ENCODE results near the gene KIF7.
"Not testable (repeated sequence)": the region's sequence is repeated elsewhere in the genome, so short reads cannot be mapped to it uniquely, and the experiment has no call there.

Gene KIF7

DNA sequence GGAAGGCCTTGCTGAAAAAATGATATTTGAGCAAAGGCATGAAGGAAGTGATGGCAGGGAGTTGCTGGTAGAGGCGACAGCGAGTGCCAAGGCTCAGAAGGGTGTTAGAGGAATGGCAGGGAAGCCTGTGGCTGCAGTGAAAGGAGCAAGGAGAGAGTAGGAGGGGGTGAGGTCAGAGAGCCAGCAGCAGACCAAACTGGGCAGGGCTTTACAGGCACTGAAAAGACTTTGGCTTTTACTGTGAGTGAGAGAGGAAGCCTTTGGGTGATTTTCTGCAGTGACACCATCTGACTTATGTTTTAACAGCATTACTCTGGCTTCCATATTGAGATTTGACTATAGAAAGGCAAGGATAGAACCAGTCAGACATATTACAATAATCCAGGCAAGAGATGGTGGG lies 68.6 kb downstream of the KIF7 start:
- Histone ChIP-seq H3K9me3 (ENCODE audit: insufficient read depth, low read length) (no peaks in the 10 kb centered on the region), H4K20me1 (ENCODE audit: insufficient read depth, low read length) (peaks cover 8% of the 10 kb centered on the region), H3K9ac (ENCODE audit: low read length) (no peak overlapping the region), H3K4me2 (ENCODE audit: low read length) (no peak overlapping the region), H3K36me3 (replicated peaks; ENCODE audit: low read depth, low read length) (peaks cover 79% of the 10 kb centered on the region), H3K79me2 (ENCODE audit: low read length) (peaks cover 71% of the 10 kb centered on the region), H2AFZ (ENCODE audit: low read depth, low read length) (no peak overlapping the region), H3K27me3 (ENCODE audit: low read depth, low read length) (no peaks in the 10 kb centered on the region), H3K27ac (ENCODE audit: low read length) (no peak overlapping the region), H3K4me3 (ENCODE audit: low read length) (no peak overlapping the region), H3K4me1 (ENCODE audit: low read length) (no peaks in the 10 kb centered on the region)
- TF ChIP-seq, protein P1, sequence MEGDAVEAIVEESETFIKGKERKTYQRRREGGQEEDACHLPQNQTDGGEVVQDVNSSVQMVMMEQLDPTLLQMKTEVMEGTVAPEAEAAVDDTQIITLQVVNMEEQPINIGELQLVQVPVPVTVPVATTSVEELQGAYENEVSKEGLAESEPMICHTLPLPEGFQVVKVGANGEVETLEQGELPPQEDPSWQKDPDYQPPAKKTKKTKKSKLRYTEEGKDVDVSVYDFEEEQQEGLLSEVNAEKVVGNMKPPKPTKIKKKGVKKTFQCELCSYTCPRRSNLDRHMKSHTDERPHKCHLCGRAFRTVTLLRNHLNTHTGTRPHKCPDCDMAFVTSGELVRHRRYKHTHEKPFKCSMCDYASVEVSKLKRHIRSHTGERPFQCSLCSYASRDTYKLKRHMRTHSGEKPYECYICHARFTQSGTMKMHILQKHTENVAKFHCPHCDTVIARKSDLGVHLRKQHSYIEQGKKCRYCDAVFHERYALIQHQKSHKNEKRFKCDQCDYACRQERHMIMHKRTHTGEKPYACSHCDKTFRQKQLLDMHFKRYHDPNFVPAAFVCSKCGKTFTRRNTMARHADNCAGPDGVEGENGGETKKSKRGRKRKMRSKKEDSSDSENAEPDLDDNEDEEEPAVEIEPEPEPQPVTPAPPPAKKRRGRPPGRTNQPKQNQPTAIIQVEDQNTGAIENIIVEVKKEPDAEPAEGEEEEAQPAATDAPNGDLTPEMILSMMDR (IDR thresholded peaks at IDR 0.05; ENCODE audit: low read depth, low read length), result no peak
- no peak for TF ChIP-seq EZH2phosphoT487 (IDR thresholded peaks at IDR 0.05; ENCODE audit: low read depth)

DNA sequence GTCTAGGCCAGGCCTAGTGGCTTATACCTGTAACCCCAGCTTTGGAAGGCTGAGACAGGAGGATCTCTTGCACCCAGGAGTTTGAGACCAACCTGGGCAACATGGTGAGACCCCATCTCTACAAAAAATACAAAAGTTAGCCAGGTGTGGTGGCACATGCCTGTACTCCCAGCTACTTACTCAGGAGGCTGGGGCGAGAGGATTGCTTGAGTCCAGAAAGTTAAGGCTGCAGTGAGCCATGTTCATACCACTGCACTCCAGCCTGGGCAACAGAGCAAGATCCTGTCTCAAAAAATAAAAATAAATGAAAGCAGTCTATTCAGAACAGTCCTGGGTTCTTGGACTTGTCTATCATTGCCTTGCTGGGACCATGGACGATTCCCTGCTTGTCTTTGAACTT lies 74.5 kb downstream of the KIF7 start:
- not testable (repeated sequence) for H2AFZ ChIP-seq (ENCODE audit: low read depth, low read length); H3K9me3 ChIP-seq (ENCODE audit: insufficient read depth, low read length); H3K27ac ChIP-seq (ENCODE audit: low read length); H3K27me3 ChIP-seq (ENCODE audit: low read depth, low read length); H3K4me3 ChIP-seq (ENCODE audit: low read length); H3K9ac ChIP-seq (ENCODE audit: low read length); H3K4me2 ChIP-seq (ENCODE audit: low read length)
- H3K4me1 ChIP-seq (ENCODE audit: low read length), result peaks cover 18% of the 10 kb centered on the region
- peaks cover 66% of the 10 kb centered on the region for H3K36me3 ChIP-seq (replicated peaks; ENCODE audit: low read depth, low read length)
- H3K79me2 ChIP-seq (ENCODE audit: low read length), result peaks cover 95% of the 10 kb centered on the region
- H4K20me1 ChIP-seq (ENCODE audit: insufficient read depth, low read length), result peaks cover 26% of the 10 kb centered on the region

DNA sequence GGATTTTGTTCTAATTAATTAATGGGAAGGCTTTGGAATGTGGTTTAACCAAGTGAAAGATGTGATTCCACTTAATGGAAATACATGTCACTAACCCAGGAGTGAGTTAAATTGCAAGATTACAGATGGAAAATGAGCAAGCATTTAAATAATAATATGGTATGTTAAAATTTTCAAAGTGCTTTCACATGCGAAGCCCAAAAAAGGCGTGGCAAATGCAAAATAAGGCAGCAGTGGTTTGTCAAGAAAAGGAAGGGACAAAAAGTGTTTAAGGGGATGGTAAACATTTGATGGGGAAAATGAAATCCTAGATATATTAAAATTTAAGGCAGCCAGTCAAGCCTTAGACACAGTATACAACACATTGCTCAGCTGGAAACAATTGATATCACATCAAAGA lies 77.1 kb downstream of the KIF7 start:
- Histone ChIP-seq H4K20me1 (ENCODE audit: insufficient read depth, low read length) (peaks cover 26% of the 10 kb centered on the region), H3K4me3 (ENCODE audit: low read length) (no peak overlapping the region; the same call in 1 of the 2 replicates), H2AFZ (ENCODE audit: low read depth, low read length) (no peak overlapping the region), H3K27me3 (ENCODE audit: low read depth, low read length) (no peaks in the 10 kb centered on the region), H3K4me1 (ENCODE audit: low read length) (peaks cover 20% of the 10 kb centered on the region), H3K4me2 (ENCODE audit: low read length) (peak overlapping the region; percentile 36), H3K9me3 (ENCODE audit: insufficient read depth, low read length) (no peaks in the 10 kb centered on the region), H3K36me3 (replicated peaks; ENCODE audit: low read depth, low read length) (peaks cover 46% of the 10 kb centered on the region), H3K9ac (ENCODE audit: low read length) (no peak overlapping the region), H3K79me2 (ENCODE audit: low read length) (peaks cover 78% of the 10 kb centered on the region), H3K27ac (ENCODE audit: low read length) (no peak overlapping the region)
- TF ChIP-seq, protein P1 (IDR thresholded peaks at IDR 0.05; ENCODE audit: low read depth, low read length), result no peak
- no peak for TF ChIP-seq EZH2phosphoT487 (IDR thresholded peaks at IDR 0.05; ENCODE audit: low read depth)
